HepG2 (cell line): ENCODE data around the gene SIRT7. TPM values are rescaled to one million over a fixed set of nuclear protein-coding genes. Genes with fewer than 3 reads are reported as not detected.

Experiments
- ARID5B ChIP-seq: IDR thresholded peaks from 2 replicates; pipeline ENCODE4 v1.4.0; 2020; ENCODE audit warnings: mild to moderate bottlenecking, missing genetic modification reagents
- ETV6 ChIP-seq: sonication (generic); formaldehyde crosslinking; conservative IDR thresholded peaks from 2 replicates; pipeline ENCODE4 v1.4.0; 2020; ENCODE audit warnings: missing genetic modification reagents
- FOXP4 ChIP-seq: sonication (generic); formaldehyde crosslinking; IDR thresholded peaks from 2 replicates; pipeline ENCODE4 v1.4.0; 2020; ENCODE audit warnings: missing genetic modification reagents
- HDAC2 ChIP-seq: sonication (generic); formaldehyde crosslinking; IDR thresholded peaks from 2 replicates; pipeline ENCODE4 v1.4.0; 2020; ENCODE audit warnings: missing genetic modification reagents
- MIER3 ChIP-seq: IDR thresholded peaks from 2 replicates; pipeline ENCODE4 v1.6.1; 2016; ENCODE audit warnings: missing compliant biosample characterization, borderline replicate concordance
- RFXAP ChIP-seq: sonication (generic); formaldehyde crosslinking; IDR thresholded peaks from 2 replicates; pipeline ENCODE4 v1.4.0; 2020; ENCODE audit warnings: missing genetic modification reagents, borderline replicate concordance
- SALL2 ChIP-seq: sonication (generic); formaldehyde crosslinking; IDR thresholded peaks from 2 replicates; pipeline ENCODE4 v1.8.1; 2023; ENCODE audit warnings: mild to moderate bottlenecking, missing genetic modification reagents, inconsistent platforms
- ZBTB42 ChIP-seq: sonication (generic); formaldehyde crosslinking; IDR thresholded peaks from 2 replicates; pipeline ENCODE4 v1.5.0; 2020; ENCODE audit warnings: mild to moderate bottlenecking, missing genetic modification reagents
- ZNF383 ChIP-seq: sonication (generic); formaldehyde crosslinking; IDR thresholded peaks from 2 replicates; pipeline ENCODE4 v1.4.0; 2020; ENCODE audit warnings: missing genetic modification reagents, mild to moderate bottlenecking, borderline replicate concordance
- ZNF503 ChIP-seq: sonication (generic); formaldehyde crosslinking; IDR thresholded peaks from 2 replicates; pipeline ENCODE4 v1.4.0; 2020; ENCODE audit warnings: missing genetic modification reagents
- polyA plus RNA-seq, 8 experiments: library from polyadenylated mRNA; depleted of rRNA in 3 of 8; stranded (reverse) in 7 of 8; unstranded in 1 of 8; fragments of >200 nt; fragmentation: Illumina TruSeq in 4 of 8; extraction: Trizol in 4 of 8; gene quantifications; 2 replicates each; pipeline versions ENCODE4 v1.2.1 to v1.2.3, GENCODE V29; 2011 to 2016; ENCODE audit warnings: low read depth in 4 of 8, missing spikeins in 1 of 8, mixed read lengths in 1 of 8; ENCODE audit not compliant: insufficient read depth in 1 of 8
- total RNA-seq, 5 experiments: library from RNA; depleted of rRNA; stranded (reverse); fragments of >200 nt; fragmentation: Illumina TruSeq; extraction: Trizol; gene quantifications; 2 replicates each; pipeline ENCODE4 v1.2.3, GENCODE V29; 2016; ENCODE audit warnings: low read depth in 1 of 5
- TF ChIP-seq, protein P1 (sequence below): IDR thresholded peaks from 2 replicates; pipeline ENCODE4 v1.6.1; 2018; ENCODE audit warnings: missing genetic modification reagents, mild to moderate bottlenecking, missing compliant biosample characterization
- TF ChIP-seq, protein P2 (sequence below): sonication (generic); formaldehyde crosslinking; IDR thresholded peaks from 2 replicates; pipeline ENCODE4 v1.8.0; 2022; ENCODE audit warnings: low read depth, missing genetic modification reagents
- TF ChIP-seq, protein P3 (sequence below): sonication (generic); formaldehyde crosslinking; IDR thresholded peaks from 2 replicates; pipeline ENCODE4 v1.5.0; 2020; ENCODE audit warnings: mild to moderate bottlenecking, missing genetic modification reagents, borderline replicate concordance

Gene SIRT7
- total and polyA plus RNA-seq, 2 of the 13 experiments (the other 11 are each of a cell fraction or from before 2014, with no cell fraction given) = 8.3 to 24.8 TPM

DNA sequence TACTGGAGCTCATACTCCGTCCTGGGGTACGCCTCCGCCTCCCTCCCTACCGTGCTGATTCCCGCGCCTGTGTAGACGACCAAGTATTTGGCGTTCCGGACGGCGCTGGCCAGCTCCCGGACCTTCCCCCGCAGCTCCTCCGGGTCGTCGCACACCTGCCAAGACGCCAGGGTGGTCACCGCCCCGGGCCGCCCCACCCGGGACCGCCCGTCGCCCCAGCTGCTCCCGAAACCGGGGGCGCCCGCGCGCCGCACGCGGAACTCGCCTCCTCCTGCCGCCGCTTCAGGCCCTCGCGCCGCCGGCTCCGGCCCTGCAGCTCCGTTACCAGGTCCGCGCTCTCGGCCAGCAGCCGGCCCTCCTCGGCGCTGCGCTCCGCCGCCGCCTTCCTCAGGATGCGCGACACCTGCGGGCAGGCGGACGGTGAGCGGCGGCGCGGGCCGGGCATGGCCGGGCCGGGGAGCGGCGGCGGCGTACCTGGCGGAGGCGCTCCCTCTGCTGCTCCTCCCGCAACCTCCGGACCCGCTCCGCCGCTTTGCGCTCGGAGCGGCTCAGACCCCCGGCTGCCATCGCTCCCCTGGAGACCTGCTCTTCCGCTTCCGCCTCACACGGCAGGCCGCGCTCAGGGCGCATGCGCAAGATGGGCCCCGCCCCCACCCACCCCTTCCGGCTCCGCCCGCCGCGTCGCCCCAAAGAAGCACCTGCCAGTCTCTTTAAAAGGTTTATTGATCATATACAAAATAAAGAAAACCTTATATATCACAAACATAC is at the start of gene SIRT7 (continued):
- TF ChIP-seq, protein P1, sequence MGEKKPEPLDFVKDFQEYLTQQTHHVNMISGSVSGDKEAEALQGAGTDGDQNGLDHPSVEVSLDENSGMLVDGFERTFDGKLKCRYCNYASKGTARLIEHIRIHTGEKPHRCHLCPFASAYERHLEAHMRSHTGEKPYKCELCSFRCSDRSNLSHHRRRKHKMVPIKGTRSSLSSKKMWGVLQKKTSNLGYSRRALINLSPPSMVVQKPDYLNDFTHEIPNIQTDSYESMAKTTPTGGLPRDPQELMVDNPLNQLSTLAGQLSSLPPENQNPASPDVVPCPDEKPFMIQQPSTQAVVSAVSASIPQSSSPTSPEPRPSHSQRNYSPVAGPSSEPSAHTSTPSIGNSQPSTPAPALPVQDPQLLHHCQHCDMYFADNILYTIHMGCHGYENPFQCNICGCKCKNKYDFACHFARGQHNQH (CRISPR knock-in tag) = no peak
- TF ChIP-seq FOXP4 (CRISPR knock-in tag) = no peak
- TF ChIP-seq HDAC2 (CRISPR knock-in tag) = no peak
- TF ChIP-seq MIER3 (CRISPR knock-in tag) = no peak
- no peak for TF ChIP-seq ZNF503 (CRISPR knock-in tag)
- TF ChIP-seq RFXAP = no peak; the same call in 1 of the 2 replicates
- TF ChIP-seq, protein P2, sequence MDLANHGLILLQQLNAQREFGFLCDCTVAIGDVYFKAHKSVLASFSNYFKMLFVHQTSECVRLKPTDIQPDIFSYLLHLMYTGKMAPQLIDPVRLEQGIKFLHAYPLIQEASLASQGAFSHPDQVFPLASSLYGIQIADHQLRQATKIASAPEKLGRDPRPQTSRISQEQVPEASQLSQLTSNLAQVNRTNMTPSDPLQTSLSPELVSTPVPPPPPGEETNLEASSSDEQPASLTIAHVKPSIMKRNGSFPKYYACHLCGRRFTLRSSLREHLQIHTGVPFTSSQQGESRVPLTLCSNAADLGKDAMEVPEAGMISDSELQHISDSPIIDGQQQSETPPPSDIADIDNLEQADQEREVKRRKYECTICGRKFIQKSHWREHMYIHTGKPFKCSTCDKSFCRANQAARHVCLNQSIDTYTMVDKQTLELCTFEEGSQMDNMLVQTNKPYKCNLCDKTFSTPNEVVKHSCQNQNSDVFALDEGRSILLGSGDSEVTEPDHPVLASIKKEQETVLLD (CRISPR knock-in tag) = peak; percentile 79
- no peak for TF ChIP-seq ZBTB42 (CRISPR knock-in tag)
- TF ChIP-seq SALL2 (CRISPR knock-in tag) = no peak
- no peak; the same call in 1 of the 2 replicates for TF ChIP-seq ARID5B
- TF ChIP-seq, protein P3, sequence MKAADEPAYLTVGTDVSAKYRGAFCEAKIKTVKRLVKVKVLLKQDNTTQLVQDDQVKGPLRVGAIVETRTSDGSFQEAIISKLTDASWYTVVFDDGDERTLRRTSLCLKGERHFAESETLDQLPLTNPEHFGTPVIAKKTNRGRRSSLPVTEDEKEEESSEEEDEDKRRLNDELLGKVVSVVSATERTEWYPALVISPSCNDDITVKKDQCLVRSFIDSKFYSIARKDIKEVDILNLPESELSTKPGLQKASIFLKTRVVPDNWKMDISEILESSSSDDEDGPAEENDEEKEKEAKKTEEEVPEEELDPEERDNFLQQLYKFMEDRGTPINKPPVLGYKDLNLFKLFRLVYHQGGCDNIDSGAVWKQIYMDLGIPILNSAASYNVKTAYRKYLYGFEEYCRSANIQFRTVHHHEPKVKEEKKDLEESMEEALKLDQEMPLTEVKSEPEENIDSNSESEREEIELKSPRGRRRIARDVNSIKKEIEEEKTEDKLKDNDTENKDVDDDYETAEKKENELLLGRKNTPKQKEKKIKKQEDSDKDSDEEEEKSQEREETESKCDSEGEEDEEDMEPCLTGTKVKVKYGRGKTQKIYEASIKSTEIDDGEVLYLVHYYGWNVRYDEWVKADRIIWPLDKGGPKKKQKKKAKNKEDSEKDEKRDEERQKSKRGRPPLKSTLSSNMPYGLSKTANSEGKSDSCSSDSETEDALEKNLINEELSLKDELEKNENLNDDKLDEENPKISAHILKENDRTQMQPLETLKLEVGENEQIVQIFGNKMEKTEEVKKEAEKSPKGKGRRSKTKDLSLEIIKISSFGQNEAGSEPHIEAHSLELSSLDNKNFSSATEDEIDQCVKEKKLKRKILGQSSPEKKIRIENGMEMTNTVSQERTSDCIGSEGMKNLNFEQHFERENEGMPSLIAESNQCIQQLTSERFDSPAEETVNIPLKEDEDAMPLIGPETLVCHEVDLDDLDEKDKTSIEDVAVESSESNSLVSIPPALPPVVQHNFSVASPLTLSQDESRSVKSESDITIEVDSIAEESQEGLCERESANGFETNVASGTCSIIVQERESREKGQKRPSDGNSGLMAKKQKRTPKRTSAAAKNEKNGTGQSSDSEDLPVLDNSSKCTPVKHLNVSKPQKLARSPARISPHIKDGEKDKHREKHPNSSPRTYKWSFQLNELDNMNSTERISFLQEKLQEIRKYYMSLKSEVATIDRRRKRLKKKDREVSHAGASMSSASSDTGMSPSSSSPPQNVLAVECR = peak; percentile 86; the same call in 1 of the 2 replicates
- TF ChIP-seq ETV6 (CRISPR knock-in tag) = 0 out of 2 replicates have a peak, but pooled peaks have one; percentile 39
- no peak for TF ChIP-seq ZNF383 (CRISPR knock-in tag)
